ENCODE results near the gene RAP1GAP. TPM values are rescaled to one million over a fixed set of nuclear protein-coding genes. Genes with fewer than 3 reads are reported as not detected.

RAP1GAP gene
- total RNA-seq, 1 donor from 2014 or later, result 62.4 TPM

DNA sequence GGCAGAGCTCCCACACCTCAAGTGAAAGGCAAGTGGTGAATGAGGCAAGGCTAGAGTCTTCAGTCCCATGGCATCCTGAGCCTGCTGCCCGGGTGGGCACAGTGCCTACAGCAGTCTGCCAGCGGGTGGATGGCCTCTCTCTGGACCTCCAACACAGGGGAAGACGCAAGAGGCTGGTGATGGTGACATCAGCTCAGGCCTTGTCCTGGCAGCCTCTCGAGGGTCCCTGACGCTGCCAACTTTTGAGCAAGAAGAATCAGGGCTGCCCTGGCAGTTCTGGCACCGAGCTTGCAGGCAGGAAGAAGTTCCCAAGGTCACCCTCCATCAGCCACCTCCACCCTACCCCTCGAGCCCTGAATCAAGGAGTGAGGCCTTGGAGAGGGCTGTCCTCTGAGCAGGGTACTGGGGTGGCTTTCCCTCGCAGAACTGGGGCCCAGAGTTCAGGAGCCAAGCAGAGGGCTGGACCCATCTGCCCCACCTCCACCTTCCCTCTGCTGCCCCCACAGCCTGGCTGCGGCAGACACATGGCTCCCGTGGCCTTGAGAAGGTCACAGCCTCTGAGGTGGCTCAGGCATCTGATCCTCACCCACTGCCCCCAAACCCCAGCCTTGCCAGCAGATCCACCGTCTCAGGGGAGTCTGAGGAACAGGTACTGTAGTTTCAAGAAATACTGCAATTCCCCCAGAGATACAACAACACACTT, 5.8 kb downstream of the RAP1GAP start:
- Histone ChIP-seq H3K27me3 (peaks cover 32% of the 10 kb centered on the region), H3K4me1 (peaks cover 9% of the 10 kb centered on the region), H3K36me3 (no peaks in the 10 kb centered on the region), H3K9me3 (no peaks in the 10 kb centered on the region), H3K27ac (no peak overlapping the region), H3K4me3 (no peak overlapping the region)
- intact Hi-C loops (cut with DNase I), result no loop called here
- DNase-seq, result peak; percentile 48
- TF ChIP-seq, protein P1, sequence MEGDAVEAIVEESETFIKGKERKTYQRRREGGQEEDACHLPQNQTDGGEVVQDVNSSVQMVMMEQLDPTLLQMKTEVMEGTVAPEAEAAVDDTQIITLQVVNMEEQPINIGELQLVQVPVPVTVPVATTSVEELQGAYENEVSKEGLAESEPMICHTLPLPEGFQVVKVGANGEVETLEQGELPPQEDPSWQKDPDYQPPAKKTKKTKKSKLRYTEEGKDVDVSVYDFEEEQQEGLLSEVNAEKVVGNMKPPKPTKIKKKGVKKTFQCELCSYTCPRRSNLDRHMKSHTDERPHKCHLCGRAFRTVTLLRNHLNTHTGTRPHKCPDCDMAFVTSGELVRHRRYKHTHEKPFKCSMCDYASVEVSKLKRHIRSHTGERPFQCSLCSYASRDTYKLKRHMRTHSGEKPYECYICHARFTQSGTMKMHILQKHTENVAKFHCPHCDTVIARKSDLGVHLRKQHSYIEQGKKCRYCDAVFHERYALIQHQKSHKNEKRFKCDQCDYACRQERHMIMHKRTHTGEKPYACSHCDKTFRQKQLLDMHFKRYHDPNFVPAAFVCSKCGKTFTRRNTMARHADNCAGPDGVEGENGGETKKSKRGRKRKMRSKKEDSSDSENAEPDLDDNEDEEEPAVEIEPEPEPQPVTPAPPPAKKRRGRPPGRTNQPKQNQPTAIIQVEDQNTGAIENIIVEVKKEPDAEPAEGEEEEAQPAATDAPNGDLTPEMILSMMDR (IDR thresholded peaks at IDR 0.05), result no peak
- no peak for ATAC-seq

DNA sequence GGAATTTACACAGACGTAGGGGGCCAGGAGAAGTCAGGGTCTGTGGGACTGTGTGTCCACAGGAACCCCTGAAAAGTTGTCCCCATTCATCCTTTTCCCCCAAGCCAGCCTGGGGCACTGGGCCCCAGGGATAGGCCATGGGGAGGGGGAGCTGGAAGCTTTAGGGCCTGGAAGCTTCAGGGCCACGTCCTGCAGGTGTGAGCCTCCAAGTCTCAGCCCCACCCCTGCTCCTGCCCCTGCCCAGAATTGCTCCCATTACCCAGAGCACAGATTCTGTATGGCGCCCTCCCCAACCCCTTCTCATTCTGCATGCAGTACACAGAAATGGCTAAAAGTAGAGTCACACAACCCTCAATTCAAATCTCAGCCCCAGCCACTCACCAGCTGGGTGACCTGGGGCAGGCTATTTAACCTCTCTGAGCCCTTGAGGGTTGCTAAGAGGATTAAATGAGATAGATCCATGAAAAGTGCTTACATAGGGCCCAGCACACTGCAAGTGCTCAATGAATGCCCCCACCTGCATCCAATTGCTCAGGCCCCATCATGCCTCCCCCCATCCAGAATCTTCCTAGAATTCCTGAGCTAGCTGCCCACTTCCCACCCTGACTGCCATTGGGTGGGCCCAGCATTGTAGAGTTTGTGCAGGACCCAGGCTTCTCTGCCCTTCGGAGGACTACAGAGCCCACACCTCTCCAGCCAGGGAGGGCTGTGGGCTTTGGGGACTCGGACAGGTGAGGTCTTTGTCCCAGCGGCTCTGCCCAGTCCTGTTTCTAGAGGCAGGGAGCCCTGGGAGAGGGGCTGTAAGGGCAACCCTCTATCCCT, 6.5 kb downstream of the RAP1GAP start:
- TF ChIP-seq, protein P1 (IDR thresholded peaks at IDR 0.05), result no peak
- no peak overlapping the region for H3K4me3 ChIP-seq
- peaks cover 7% of the 10 kb centered on the region for H3K4me1 ChIP-seq
- intact Hi-C loops (cut with DNase I), result no loop called here
- no peak overlapping the region for H3K27ac ChIP-seq
- DNase-seq, result peak; percentile 32
- H3K36me3 ChIP-seq, result no peaks in the 10 kb centered on the region
- ATAC-seq, result no peak
- H3K9me3 ChIP-seq, result no peaks in the 10 kb centered on the region
- peaks cover 24% of the 10 kb centered on the region for H3K27me3 ChIP-seq

DNA sequence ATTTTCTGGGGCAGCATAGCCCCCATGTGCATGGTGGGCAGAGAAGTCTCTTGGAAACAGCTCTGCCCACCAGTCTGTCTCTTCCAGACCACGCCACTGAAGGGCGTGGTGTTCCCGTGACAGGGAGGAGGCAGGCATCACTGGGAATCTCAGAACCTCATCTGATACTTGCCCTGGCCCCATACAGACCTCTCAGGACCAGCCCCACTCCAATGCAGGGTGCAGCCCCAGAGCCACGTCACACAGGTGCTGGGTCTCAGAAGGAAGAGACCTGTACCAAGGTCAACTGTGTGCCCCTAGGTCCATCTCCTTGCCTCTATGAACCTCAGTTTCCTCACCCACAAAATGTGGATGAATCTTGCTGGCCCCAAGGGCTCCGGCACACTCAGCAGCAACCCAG, 7.3 kb downstream of the RAP1GAP start:
- peaks cover 7% of the 10 kb centered on the region for H3K4me1 ChIP-seq
- intact Hi-C loops (cut with DNase I), result no loop called here
- peak; percentile 16 for DNase-seq
- peaks cover 19% of the 10 kb centered on the region for H3K27me3 ChIP-seq
- TF ChIP-seq, protein P1 (IDR thresholded peaks at IDR 0.05), result no peak
- no peaks in the 10 kb centered on the region for H3K36me3 ChIP-seq
- H3K27ac ChIP-seq, result no peak overlapping the region
- H3K9me3 ChIP-seq, result no peaks in the 10 kb centered on the region
- no peak for ATAC-seq
- H3K4me3 ChIP-seq, result no peak overlapping the region

DNA sequence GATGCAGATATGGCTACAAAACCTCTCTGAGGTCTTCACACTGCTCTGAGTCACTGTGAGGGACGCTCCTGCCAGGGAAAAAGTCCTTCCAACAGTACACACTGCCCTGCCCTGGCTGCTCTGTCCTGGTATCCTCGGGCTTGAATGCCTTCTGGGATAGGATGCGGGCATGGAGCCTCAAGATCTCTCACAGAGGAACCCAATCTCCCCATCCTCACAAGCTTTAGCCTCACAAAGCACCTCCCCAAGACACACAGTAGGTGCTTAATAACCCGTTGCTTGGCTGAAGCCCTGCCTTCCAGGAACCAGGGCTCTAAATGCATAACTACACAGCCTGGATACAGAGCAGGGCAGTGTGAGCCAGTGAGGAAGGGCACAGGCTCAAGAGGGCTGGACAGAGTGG, 9.2 kb downstream of the RAP1GAP start:
- ATAC-seq, result no peak
- Histone ChIP-seq H3K4me3 (no peak overlapping the region), H3K27me3 (peaks cover 9% of the 10 kb centered on the region), H3K4me1 (peaks cover 3% of the 10 kb centered on the region), H3K36me3 (no peaks in the 10 kb centered on the region), H3K9me3 (no peaks in the 10 kb centered on the region), H3K27ac (no peak overlapping the region)
- intact Hi-C loops (cut with DNase I), result no loop called here
- DNase-seq, result peak; percentile 22
- TF ChIP-seq, protein P1 (IDR thresholded peaks at IDR 0.05), result no peak

DNA sequence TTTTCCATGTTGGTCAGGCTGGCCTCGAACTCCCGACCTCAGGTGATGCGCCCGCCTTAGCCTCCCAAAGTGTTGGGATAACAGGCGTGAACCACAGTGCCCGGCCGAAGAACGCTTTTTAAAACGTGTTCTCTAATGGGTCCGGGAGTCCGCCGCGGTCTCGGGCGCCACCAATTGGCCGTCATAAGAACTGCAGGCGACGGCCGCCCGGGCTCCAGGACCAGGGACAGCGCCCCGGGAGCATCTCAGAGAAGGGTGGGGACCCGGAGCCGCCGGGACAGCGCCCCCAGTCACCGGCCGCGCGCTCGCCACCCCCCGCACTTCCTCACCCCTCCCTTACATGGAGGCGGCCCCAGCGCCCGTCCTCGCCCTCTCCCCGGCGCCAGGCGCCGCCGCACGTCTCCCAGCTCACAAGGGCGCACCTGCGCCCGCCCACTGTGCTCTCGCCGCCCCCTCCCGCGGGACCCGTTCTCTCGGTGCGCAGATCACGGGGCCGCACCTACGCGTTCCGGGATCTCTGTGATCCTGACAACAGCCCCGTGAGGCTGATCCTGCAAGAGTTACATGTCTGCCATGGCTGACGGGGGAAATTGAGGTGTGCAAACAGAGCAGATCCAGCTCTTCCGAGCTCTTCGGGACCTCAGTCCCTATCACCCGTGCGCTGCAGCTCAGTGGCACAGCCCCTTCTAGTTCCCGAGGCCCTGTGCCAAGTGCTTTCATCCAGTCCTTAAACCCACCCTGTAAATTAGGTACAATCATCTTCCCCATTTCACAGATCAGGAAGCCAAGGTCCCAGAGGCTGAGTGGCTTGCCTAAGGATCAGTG, 9.8 kb downstream of the RAP1GAP start:
- peaks cover 3% of the 10 kb centered on the region for H3K4me1 ChIP-seq
- H3K27me3 ChIP-seq, result peaks cover 9% of the 10 kb centered on the region
- intact Hi-C loops (cut with DNase I), result no loop called here
- peak; percentile 90 for DNase-seq
- peak; percentile 94 for ATAC-seq
- no peaks in the 10 kb centered on the region for H3K36me3 ChIP-seq
- TF ChIP-seq, protein P1 (IDR thresholded peaks at IDR 0.05), result peak; percentile 91
- no peak overlapping the region for H3K4me3 ChIP-seq
- H3K9me3 ChIP-seq, result no peaks in the 10 kb centered on the region
- H3K27ac ChIP-seq, result no peak overlapping the region

Measured in upper lobe of right lung (tissue), 1 donor.